Thyroid gland (tissue), 4 donors: ENCODE results near the gene RASAL1. TPM values are rescaled to one million over a fixed set of nuclear protein-coding genes. Genes with fewer than 3 reads are reported as not detected.

Experiments
- DNase-seq, 2 donors: peaks; one replicate each; pipeline ENCODE4 v3.0.0-alpha.2; 2019
- H3K27ac ChIP-seq, 3 donors: fragments of 200-600 bp; sonication (generic); 1 replicate in 2 of 3; 2 replicates in 1 of 3; pipeline ENCODE4 v1.5.1; 2016 to 2019; ENCODE audit warnings: mild to moderate bottlenecking in 1 of 3, moderate library complexity in 1 of 3
- H3K27me3 ChIP-seq: fragments of 200-600 bp; sonication (generic); one replicate; pipeline ENCODE4 v1.5.1; 2019
- H3K36me3 ChIP-seq, 2 donors: fragments of 200-600 bp; sonication (generic); one replicate each; pipeline ENCODE4 v1.5.1; 2016 to 2019
- H3K4me1 ChIP-seq, 2 donors: fragments of 200-600 bp; sonication (generic); one replicate each; pipeline ENCODE4 v1.5.1; 2017 to 2019
- H3K4me3 ChIP-seq, 3 donors: fragments of 200-600 bp; sonication (generic); replicated peaks in 1 of 3; 1 replicate in 2 of 3; 2 replicates in 1 of 3; pipeline ENCODE4 v1.5.1; 2016; ENCODE audit warnings: mild to moderate bottlenecking in 1 of 3
- H3K9me3 ChIP-seq: fragments of 200-600 bp; sonication (generic); one replicate; pipeline ENCODE4 v1.5.1; 2017
- POLR2A ChIP-seq, 2 donors: fragments of 450-650 bp; IDR thresholded peaks; one replicate each; pipeline ENCODE4 v1.6.1; 2017; ENCODE audit warnings: antibody characterized with exemption in 2 of 2, mild to moderate bottlenecking in 2 of 2, moderate library complexity in 1 of 2
- WGBS, 2 donors: methylation state at CpG; one replicate each; pipeline ENCODE4 v1.1.5; 2017; 5-methylcytosine and 5-hydroxymethylcytosine counted together
- intact Hi-C: fragments of 100-400 bp; cut with DNase I; formaldehyde crosslinking; loops from one replicate; pipeline ENCODE4 v1.15.1; 2023
- total RNA-seq, 4 donors: library from RNA; depleted of rRNA; stranded (reverse); fragments of >200 nt; gene quantifications; one replicate each; pipeline ENCODE4 v1.2.3, GENCODE V29; 2016
- TF ChIP-seq, protein P1 (sequence below), 6 experiments: fragments of 200-600 bp in 3 of 6; fragments of 450-650 bp in 3 of 6; sonication (generic) in 3 of 6; IDR thresholded peaks; one replicate each; pipeline ENCODE4 v1.5.1; 2016 to 2019; ENCODE audit warnings: antibody characterized with exemption in 6 of 6, mild to moderate bottlenecking in 2 of 6, inconsistent platforms in 1 of 6, moderate library complexity in 1 of 6

Gene RASAL1
- total RNA-seq, 4 donors from 2014 or later, result 27.3 to 52.9 (median 45.1) TPM

DNA sequence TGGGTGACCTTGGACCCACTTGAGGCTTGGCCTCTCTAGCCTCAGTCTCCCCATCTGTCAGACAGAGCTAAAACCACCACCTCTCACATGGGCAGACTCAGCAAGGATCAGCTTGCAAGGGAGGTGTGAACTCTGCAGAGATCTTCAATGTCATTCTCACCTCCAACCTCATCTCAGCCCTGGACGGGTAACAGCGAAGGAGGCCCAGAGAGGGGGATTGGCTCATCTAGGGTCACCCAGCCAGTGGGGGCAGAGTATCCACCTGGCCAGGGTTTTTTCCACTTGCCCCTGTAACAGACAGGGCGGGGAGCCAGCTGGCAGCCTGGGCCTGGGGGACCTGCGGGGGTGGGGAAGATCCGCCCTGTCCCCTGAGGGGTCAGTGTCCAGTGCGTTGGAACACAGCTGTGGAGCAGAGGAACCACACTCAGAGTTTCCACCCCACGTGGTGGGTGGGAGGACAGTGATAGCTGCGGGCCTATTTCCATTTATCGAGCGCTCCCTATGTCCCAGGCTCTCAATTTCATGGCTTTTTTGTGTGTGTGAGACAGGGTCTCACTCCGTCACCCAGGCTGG, 51.6 kb downstream of the RASAL1 start:
- Histone ChIP-seq H3K27me3 (no peaks in the 10 kb centered on the region), H3K36me3 (no peaks in the 10 kb centered on the region), H3K27ac (peak overlapping the region in 1 of 3 donors; percentile 58), H3K4me3 (no peak overlapping the region), H3K9me3 (no peaks in the 10 kb centered on the region), H3K4me1 (peaks cover 8 to 12% of the 10 kb centered on the region in 2 donors)
- WGBS, 2 donors, result 70 to 91% methylated on average over 8 to 10 of the region's 11 CpGs
- intact Hi-C loops, result no loop called here
- TF ChIP-seq, protein P1, sequence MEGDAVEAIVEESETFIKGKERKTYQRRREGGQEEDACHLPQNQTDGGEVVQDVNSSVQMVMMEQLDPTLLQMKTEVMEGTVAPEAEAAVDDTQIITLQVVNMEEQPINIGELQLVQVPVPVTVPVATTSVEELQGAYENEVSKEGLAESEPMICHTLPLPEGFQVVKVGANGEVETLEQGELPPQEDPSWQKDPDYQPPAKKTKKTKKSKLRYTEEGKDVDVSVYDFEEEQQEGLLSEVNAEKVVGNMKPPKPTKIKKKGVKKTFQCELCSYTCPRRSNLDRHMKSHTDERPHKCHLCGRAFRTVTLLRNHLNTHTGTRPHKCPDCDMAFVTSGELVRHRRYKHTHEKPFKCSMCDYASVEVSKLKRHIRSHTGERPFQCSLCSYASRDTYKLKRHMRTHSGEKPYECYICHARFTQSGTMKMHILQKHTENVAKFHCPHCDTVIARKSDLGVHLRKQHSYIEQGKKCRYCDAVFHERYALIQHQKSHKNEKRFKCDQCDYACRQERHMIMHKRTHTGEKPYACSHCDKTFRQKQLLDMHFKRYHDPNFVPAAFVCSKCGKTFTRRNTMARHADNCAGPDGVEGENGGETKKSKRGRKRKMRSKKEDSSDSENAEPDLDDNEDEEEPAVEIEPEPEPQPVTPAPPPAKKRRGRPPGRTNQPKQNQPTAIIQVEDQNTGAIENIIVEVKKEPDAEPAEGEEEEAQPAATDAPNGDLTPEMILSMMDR (IDR thresholded peaks at IDR 0.05), result no peak
- no peak for TF ChIP-seq POLR2A (IDR thresholded peaks at IDR 0.05)
- DNase-seq, result peak; percentile 33 to 47

GRCh38 chr12:113082486-113083148, 52.9 kb downstream of the RASAL1 start:
- peak overlapping the region in 1 of 3 donors; percentile 58 for H3K27ac ChIP-seq
- TF ChIP-seq POLR2A (IDR thresholded peaks at IDR 0.05), result no peak
- TF ChIP-seq, protein P1 (IDR thresholded peaks at IDR 0.05), result no peak
- no peak overlapping the region for H3K4me3 ChIP-seq
- H3K9me3 ChIP-seq, result no peaks in the 10 kb centered on the region
- no peaks in the 10 kb centered on the region for H3K36me3 ChIP-seq
- intact Hi-C loops, result no loop called here
- no peaks in the 10 kb centered on the region for H3K27me3 ChIP-seq
- WGBS, 2 donors, result 90 to 93% methylated on average over 9 of the region's 9 CpGs
- no peak for DNase-seq
- peaks cover 8 to 12% of the 10 kb centered on the region in 2 donors for H3K4me1 ChIP-seq

DNA sequence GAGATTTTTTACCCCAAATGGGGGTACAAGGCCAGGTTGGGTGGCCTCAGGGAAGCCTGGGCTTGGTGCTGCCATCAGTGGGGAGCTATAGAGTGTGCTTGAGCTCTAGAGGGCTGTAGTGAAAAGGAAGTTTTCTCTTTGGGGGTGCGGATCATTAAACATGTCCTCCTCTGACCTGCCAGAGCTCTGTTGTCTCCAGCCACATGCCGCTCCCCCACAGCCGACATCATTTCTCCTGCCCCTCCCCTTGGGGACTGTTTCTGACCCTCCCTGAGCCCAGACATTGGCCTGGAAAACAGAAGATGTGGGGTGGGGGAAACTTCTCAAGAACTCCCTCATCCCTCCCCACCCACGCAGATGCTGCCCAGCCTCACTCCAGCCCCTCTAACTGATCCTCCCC, 53.7 kb downstream of the RASAL1 start:
- no peaks in the 10 kb centered on the region for H3K9me3 ChIP-seq
- WGBS, 2 donors, result 65 to 71% methylated on average over 4 of the region's 4 CpGs
- TF ChIP-seq, protein P1 (IDR thresholded peaks at IDR 0.05), result no peak
- TF ChIP-seq POLR2A (IDR thresholded peaks at IDR 0.05), result no peak
- H3K27ac ChIP-seq, result no peak overlapping the region
- no peaks in the 10 kb centered on the region for H3K27me3 ChIP-seq
- intact Hi-C loops, result no loop called here
- no peaks in the 10 kb centered on the region for H3K36me3 ChIP-seq
- DNase-seq, result no peak
- no peak overlapping the region for H3K4me3 ChIP-seq
- H3K4me1 ChIP-seq, result peaks cover 4% of the 10 kb centered on the region in 2 donors

- Histone ChIP-seq H3K4me1 (peaks cover 0 to 8% of the 10 kb centered on the region in 2 donors), H3K36me3 (no peaks in the 10 kb centered on the region), H3K27ac (no peak overlapping the region), H3K9me3 (no peaks in the 10 kb centered on the region), H3K27me3 (no peaks in the 10 kb centered on the region), H3K4me3 (no peak overlapping the region)
- TF ChIP-seq, protein P1 (IDR thresholded peaks at IDR 0.05), result no peak
- TF ChIP-seq POLR2A (IDR thresholded peaks at IDR 0.05), result no peak
- intact Hi-C loops, result no loop called here
- WGBS, 2 donors, result 48 to 49% methylated on average over 9 to 40 of the region's 48 CpGs
- no peak for DNase-seq
Measured at GRCh38 chr12:113077859-113078255, 57.7 kb downstream of the RASAL1 start.
